ENCODE results near the gene CSNK2B. TPM values are rescaled to one million over a fixed set of nuclear protein-coding genes. Genes with fewer than 3 reads are reported as not detected.

CSNK2B gene
- total RNA-seq, 1 donor from 2014 or later: 126 TPM

DNA sequence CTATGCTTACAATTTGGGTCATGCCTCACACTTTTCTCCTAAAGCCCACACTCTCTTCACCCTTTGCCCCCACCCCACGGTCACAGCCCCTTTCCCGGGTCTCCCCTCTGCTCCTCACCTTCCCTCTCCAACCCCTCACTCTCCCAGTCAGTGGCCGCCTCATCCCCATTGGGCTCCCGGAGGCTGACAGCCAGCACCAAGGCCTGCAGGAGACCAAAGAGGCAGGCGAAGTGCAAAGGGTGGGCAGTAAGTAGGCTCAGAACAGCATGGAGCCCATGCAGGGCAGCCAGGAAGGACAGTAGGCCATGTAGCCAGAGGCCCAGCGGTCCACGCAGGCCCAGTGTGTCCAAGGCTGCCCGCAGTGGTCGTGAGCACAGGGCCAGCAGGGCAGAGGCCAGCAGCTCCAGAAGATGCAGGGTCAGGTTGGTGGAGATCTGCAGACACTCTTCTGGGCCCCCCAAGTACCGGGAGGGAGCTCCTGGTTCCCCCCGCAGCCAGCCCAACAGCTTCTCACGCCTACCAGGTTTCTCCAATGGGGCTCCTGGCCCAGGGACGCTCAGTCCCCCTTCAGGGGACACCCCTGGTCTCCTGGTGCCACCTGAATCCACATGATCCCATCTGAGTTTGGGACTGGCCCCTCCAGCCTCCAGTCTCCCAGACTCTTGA, 6.8 kb upstream of the CSNK2B start:
- DNase-seq (ENCODE audit: low spot score): no peak
- H3K27ac Mint-ChIP-seq: no peak overlapping the region
- Histone ChIP-seq H3K36me3 (no peaks in the 10 kb centered on the region), H3K9me3 (ENCODE audit: low read depth) (no peaks in the 10 kb centered on the region), H4K20me1 (ENCODE audit: low read depth) (peaks cover 10% of the 10 kb centered on the region), H3K4me3 (peak overlapping the region; percentile 73), H3K4me2 (peak overlapping the region; percentile 97), H2AFZ (replicated peaks) (no peak overlapping the region), H3K4me1 (peaks cover 27% of the 10 kb centered on the region), H3F3A (ENCODE audit: low read depth) (peaks cover 30% of the 10 kb centered on the region), H3K79me2 (ENCODE audit: low read depth) (peaks cover 56% of the 10 kb centered on the region), H3K27ac (no peak overlapping the region), H3K27me3 (no peaks in the 10 kb centered on the region), H3K9ac (peak overlapping the region; percentile 80)
- H3K4me1 Mint-ChIP-seq: peaks cover 54% of the 10 kb centered on the region
- TF ChIP-seq EZH2 (IDR thresholded peaks at IDR 0.05) (no peak), EZH2phosphoT487 (IDR thresholded peaks at IDR 0.05) (no peak), CTCF (IDR thresholded peaks at IDR 0.05) (no peak)
- H3K27me3 Mint-ChIP-seq (ENCODE audit: insufficient read depth, low read depth): peaks cover 4% of the 10 kb centered on the region
- peaks cover 26% of the 10 kb centered on the region for H3K36me3 Mint-ChIP-seq
- H3K9me3 Mint-ChIP-seq: no peaks in the 10 kb centered on the region
- H3K4me3 Mint-ChIP-seq: peak overlapping the region; percentile 92

GRCh38 chr6:31659649-31660380, 6.1 kb upstream of the CSNK2B start:
- Histone ChIP-seq H3K4me3 (peak overlapping the region; percentile 73), H3K79me2 (ENCODE audit: low read depth) (peaks cover 55% of the 10 kb centered on the region), H3K4me1 (peaks cover 31% of the 10 kb centered on the region), H3K27me3 (no peaks in the 10 kb centered on the region), H3K36me3 (no peaks in the 10 kb centered on the region), H3K9ac (peak overlapping the region; percentile 80), H3F3A (ENCODE audit: low read depth) (peaks cover 29% of the 10 kb centered on the region), H3K27ac (peak overlapping the region; percentile 15), H3K9me3 (ENCODE audit: low read depth) (no peaks in the 10 kb centered on the region), H2AFZ (replicated peaks) (no peak overlapping the region), H3K4me2 (peak overlapping the region; percentile 97), H4K20me1 (ENCODE audit: low read depth) (peaks cover 10% of the 10 kb centered on the region)
- Mint-ChIP-seq H3K27ac (peak overlapping the region; percentile 88), H3K9me3 (no peaks in the 10 kb centered on the region), H3K27me3 (ENCODE audit: insufficient read depth, low read depth) (peaks cover 6% of the 10 kb centered on the region), H3K4me1 (peaks cover 61% of the 10 kb centered on the region), H3K4me3 (peak overlapping the region; percentile 92), H3K36me3 (peaks cover 29% of the 10 kb centered on the region)
- TF ChIP-seq CTCF (IDR thresholded peaks at IDR 0.05) (no peak), EZH2 (IDR thresholded peaks at IDR 0.05) (no peak), EZH2phosphoT487 (IDR thresholded peaks at IDR 0.05) (no peak)
- peak; percentile 37 for DNase-seq (ENCODE audit: low spot score)

DNA sequence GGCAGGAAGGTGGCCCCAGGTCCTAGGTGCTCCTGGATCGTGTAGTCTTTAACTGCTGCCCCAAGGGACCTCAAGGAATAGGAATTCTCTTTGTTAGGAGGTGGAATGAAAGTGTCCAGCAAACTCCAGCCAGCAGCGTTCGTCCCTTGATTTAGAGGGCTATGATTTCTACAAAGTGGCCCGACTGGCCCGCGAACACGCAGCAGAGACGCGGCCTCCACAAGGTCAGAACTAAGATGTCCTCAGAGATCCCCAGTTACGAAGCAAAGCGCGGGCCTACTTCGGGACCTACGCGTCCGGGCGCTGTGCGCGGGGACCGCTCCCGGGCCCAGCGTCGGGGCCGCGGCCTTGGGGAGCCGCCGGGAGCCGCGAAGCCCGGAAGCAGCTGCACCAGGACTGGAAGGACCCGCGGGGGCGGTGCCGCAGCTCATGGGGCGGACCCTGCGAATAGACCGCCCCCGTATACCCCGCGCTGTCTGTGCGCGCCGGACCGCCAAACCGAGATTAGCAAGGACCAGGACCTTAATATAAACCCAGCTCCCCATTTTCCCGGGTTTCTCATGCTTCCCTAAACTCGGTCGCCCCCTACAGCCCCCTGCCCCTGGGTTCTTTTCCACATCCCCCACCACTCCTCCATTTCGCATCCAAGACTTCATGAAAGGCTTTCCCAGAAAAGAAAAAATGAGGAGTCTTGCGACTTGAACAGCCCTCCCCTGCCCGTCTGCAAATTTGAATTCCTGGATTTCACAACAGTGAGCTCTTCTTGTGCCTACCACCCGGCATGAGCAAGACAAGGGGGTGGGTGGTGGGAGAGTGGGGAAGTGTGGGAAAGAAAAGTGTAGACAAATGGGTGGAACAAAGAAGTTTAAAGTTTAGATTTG, 5.3 kb upstream of the CSNK2B start, which contains the start of gene C6orf47:
TSS of gene C6orf47 (minus strand) at position 398 of the 881 bp plus-strand sequence. CDS start 831 bp downstream, outside the sequence.
- no peaks in the 10 kb centered on the region for H3K9me3 Mint-ChIP-seq
- peaks cover 6% of the 10 kb centered on the region for H3K27me3 Mint-ChIP-seq (ENCODE audit: insufficient read depth, low read depth)
- H3F3A ChIP-seq (ENCODE audit: low read depth): peaks cover 37% of the 10 kb centered on the region
- DNase-seq (ENCODE audit: low spot score): peak; percentile 94
- peaks cover 29% of the 10 kb centered on the region for H3K36me3 Mint-ChIP-seq
- peaks cover 31% of the 10 kb centered on the region for H3K4me1 ChIP-seq
- peak within 1 kb of the TSS; percentile 80 for H3K9ac ChIP-seq
- TF ChIP-seq EZH2 (IDR thresholded peaks at IDR 0.05): no peak
- no peak for TF ChIP-seq CTCF (IDR thresholded peaks at IDR 0.05)
- TF ChIP-seq EZH2phosphoT487 (IDR thresholded peaks at IDR 0.05): no peak
- H3K4me2 ChIP-seq: peak within 1 kb of the TSS; percentile 97
- no peaks in the 10 kb centered on the region for H3K9me3 ChIP-seq (ENCODE audit: low read depth)
- H3K27ac ChIP-seq: peak within 1 kb of the TSS; percentile 15
- H3K4me3 ChIP-seq: peak within 1 kb of the TSS; percentile 73
- peaks cover 55% of the 10 kb centered on the region for H3K79me2 ChIP-seq (ENCODE audit: low read depth)
- H3K27me3 ChIP-seq: no peaks in the 10 kb centered on the region
- peak within 1 kb of the TSS; percentile 1 for H2AFZ ChIP-seq (replicated peaks)
- peak within 1 kb of the TSS; percentile 88 for H3K27ac Mint-ChIP-seq
- H4K20me1 ChIP-seq (ENCODE audit: low read depth): peaks cover 10% of the 10 kb centered on the region
- H3K36me3 ChIP-seq: no peaks in the 10 kb centered on the region
- H3K4me3 Mint-ChIP-seq: peak within 1 kb of the TSS; percentile 92
- H3K4me1 Mint-ChIP-seq: peaks cover 61% of the 10 kb centered on the region
